ENCODE measurements around the gene PRRC2B. TPM values are rescaled to one million over a fixed set of nuclear protein-coding genes. Genes with fewer than 3 reads are reported as not detected.
"Not testable (repeated sequence)": the region's sequence is repeated elsewhere in the genome, so short reads cannot be mapped to it uniquely, and the experiment has no call there.

Gene PRRC2B
- total RNA-seq, 1 experiment from 2014 or later, result 200 TPM

- H3K4me3 ChIP-seq (ENCODE audit: low read depth in 2 of 2, low read length in 2 of 2), result no peak overlapping the region
- TF ChIP-seq, protein P1, sequence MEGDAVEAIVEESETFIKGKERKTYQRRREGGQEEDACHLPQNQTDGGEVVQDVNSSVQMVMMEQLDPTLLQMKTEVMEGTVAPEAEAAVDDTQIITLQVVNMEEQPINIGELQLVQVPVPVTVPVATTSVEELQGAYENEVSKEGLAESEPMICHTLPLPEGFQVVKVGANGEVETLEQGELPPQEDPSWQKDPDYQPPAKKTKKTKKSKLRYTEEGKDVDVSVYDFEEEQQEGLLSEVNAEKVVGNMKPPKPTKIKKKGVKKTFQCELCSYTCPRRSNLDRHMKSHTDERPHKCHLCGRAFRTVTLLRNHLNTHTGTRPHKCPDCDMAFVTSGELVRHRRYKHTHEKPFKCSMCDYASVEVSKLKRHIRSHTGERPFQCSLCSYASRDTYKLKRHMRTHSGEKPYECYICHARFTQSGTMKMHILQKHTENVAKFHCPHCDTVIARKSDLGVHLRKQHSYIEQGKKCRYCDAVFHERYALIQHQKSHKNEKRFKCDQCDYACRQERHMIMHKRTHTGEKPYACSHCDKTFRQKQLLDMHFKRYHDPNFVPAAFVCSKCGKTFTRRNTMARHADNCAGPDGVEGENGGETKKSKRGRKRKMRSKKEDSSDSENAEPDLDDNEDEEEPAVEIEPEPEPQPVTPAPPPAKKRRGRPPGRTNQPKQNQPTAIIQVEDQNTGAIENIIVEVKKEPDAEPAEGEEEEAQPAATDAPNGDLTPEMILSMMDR (IDR thresholded peaks at IDR 0.05), result no peak
- no peak for TF ChIP-seq TCF7L2 (IDR thresholded peaks at IDR 0.05; ENCODE audit: low read depth, low read length)
- TF ChIP-seq SIN3A (IDR thresholded peaks at IDR 0.05; ENCODE audit: borderline replicate concordance, insufficient read depth, low read depth, low read length), result no peak
- TF ChIP-seq REST (IDR thresholded peaks at IDR 0.05; ENCODE audit: insufficient read depth in 1 of 2, low read depth in 2 of 2, low read length in 1 of 2), result no peak
- no peak for TF ChIP-seq POLR2AphosphoS5 (IDR thresholded peaks at IDR 0.05; ENCODE audit: low read depth, low read length)
- no peaks in the 10 kb centered on the region for H3K4me1 ChIP-seq (ENCODE audit: control insufficient read depth, insufficient read depth, low read length)
- no peak for ATAC-seq
- no peaks in the 10 kb centered on the region for H3K27me3 ChIP-seq (ENCODE audit: control insufficient read depth, insufficient read depth, low read length)
- ChIA-PET CTCF (no interaction called here), POLR2A (no interaction called here)
- DNase-seq (ENCODE audit: low read depth, low spot score), result no peak
- no peaks in the 10 kb centered on the region for H3K9me3 ChIP-seq (ENCODE audit: control insufficient read depth, insufficient read depth, low read depth, low read length)
- intact Hi-C loops (cut with micrococcal nuclease; ENCODE audit: unreplicated experiment), result no loop called here
- in situ Hi-C loops (cut with HindIII; ENCODE audit: low pct_unique_long_range_greater_than_20kb, low sequenced_read_pairs), result no loop called here
- no TSS peak for BruUV-seq (replicated peaks)
- peaks cover 26% of the 10 kb centered on the region for H3K36me3 ChIP-seq (ENCODE audit: control insufficient read depth, insufficient read depth, low read length)
- H3K27ac ChIP-seq (ENCODE audit: low read length), result no peak overlapping the region
Measured at GRCh38 chr9:131449276-131449675, 55.4 kb downstream of the PRRC2B start.

GRCh38 chr9:131454028-131454427 is 60.1 kb downstream of the PRRC2B start:
- DNase-seq (ENCODE audit: low read depth, low spot score) (no peak), ATAC-seq (no peak)
- TF ChIP-seq, protein P1 (IDR thresholded peaks at IDR 0.05), result no peak
- TF ChIP-seq TCF7L2 (IDR thresholded peaks at IDR 0.05; ENCODE audit: low read depth, low read length) (no peak), REST (IDR thresholded peaks at IDR 0.05; ENCODE audit: insufficient read depth in 1 of 2, low read depth in 2 of 2, low read length in 1 of 2) (no peak), SIN3A (IDR thresholded peaks at IDR 0.05; ENCODE audit: borderline replicate concordance, insufficient read depth, low read depth, low read length) (no peak), POLR2AphosphoS5 (IDR thresholded peaks at IDR 0.05; ENCODE audit: low read depth, low read length) (no peak)
- Histone ChIP-seq H3K27ac (ENCODE audit: low read length) (no peak overlapping the region), H3K27me3 (ENCODE audit: control insufficient read depth, insufficient read depth, low read length) (no peaks in the 10 kb centered on the region), H3K4me1 (ENCODE audit: control insufficient read depth, insufficient read depth, low read length) (no peaks in the 10 kb centered on the region), H3K4me3 (ENCODE audit: low read depth in 2 of 2, low read length in 2 of 2) (no peak overlapping the region), H3K9me3 (ENCODE audit: control insufficient read depth, insufficient read depth, low read depth, low read length) (no peaks in the 10 kb centered on the region), H3K36me3 (ENCODE audit: control insufficient read depth, insufficient read depth, low read length) (peaks cover 21% of the 10 kb centered on the region)
- ChIA-PET POLR2A (no interaction called here), CTCF (no interaction called here)
- in situ Hi-C loops (cut with HindIII; ENCODE audit: low pct_unique_long_range_greater_than_20kb, low sequenced_read_pairs), result no loop called here
- BruUV-seq (replicated peaks), result no TSS peak
- intact Hi-C loops (cut with micrococcal nuclease; ENCODE audit: unreplicated experiment), result no loop called here

GRCh38 chr9:131455655-131456054 is 61.8 kb downstream of the PRRC2B start:
- H3K4me3 ChIP-seq (ENCODE audit: low read depth in 2 of 2, low read length in 2 of 2); H3K27me3 ChIP-seq (ENCODE audit: control insufficient read depth, insufficient read depth, low read length); DNase-seq (ENCODE audit: low read depth, low spot score); in situ Hi-C loops (cut with HindIII; ENCODE audit: low pct_unique_long_range_greater_than_20kb, low sequenced_read_pairs); ATAC-seq; H3K4me1 ChIP-seq (ENCODE audit: control insufficient read depth, insufficient read depth, low read length); intact Hi-C loops (cut with micrococcal nuclease; ENCODE audit: unreplicated experiment); H3K27ac ChIP-seq (ENCODE audit: low read length); POLR2A ChIA-PET; H3K9me3 ChIP-seq (ENCODE audit: control insufficient read depth, insufficient read depth, low read depth, low read length); BruUV-seq (replicated peaks): not testable (repeated sequence)
- CTCF ChIA-PET, result interaction anchor here (0.7 kb wide), 1 partner anchor 27 kb away, joined by 6 read pairs; no protein-coding TSS in a partner anchor
- peaks cover 14% of the 10 kb centered on the region for H3K36me3 ChIP-seq (ENCODE audit: control insufficient read depth, insufficient read depth, low read length)

All from Panc1 (cell line).